Left cardiac atrium (tissue), 4 donors: ENCODE data around the gene GSK3B. TPM values are rescaled to one million over a fixed set of nuclear protein-coding genes. Genes with fewer than 3 reads are reported as not detected.
A peak's percentile ranks its signal among the peaks of the same experiment; 100 is the strongest.

Experiments
- ATAC-seq, 2 donors: fragments of 200-7000 bp; cut with Tn5 transposase; one replicate each; pipeline ENCODE4 v1.9.1; 2020; ENCODE audit warnings: mild to moderate bottlenecking in 2 of 2, moderate library complexity in 2 of 2
- DNase-seq: peaks from one replicate; pipeline ENCODE4 v3.0.0-alpha.2; 2020
- intact Hi-C, 2 donors: fragments of 100-400 bp; cut with DNase I; formaldehyde crosslinking; loops; one replicate each; pipeline versions ENCODE4 v1.14.1 to v1.15.1; 2022 to 2023
- total RNA-seq, 2 donors: library from RNA; stranded (reverse); fragmentation: NEBNext Ultra II Directional; extraction: Animal tissue kit (Norgen Biotek cat#: 25700); gene quantifications; one replicate each; pipeline ENCODE4 v1.2.1, GENCODE V29; 2021
- donor health status: DM: no; HTN: yes; CAD: no.
- donor health status: DM: no; HTN: yes; CAD: no; lungs with severe emphysema.
- donor health status: DM: yes; HTN: yes; CAD: no.
- donor health status: Dilated cardiomyopathy.

GSK3B gene
- total RNA-seq, 2 donors from 2014 or later: 37.0 to 39.1 TPM

DNA sequence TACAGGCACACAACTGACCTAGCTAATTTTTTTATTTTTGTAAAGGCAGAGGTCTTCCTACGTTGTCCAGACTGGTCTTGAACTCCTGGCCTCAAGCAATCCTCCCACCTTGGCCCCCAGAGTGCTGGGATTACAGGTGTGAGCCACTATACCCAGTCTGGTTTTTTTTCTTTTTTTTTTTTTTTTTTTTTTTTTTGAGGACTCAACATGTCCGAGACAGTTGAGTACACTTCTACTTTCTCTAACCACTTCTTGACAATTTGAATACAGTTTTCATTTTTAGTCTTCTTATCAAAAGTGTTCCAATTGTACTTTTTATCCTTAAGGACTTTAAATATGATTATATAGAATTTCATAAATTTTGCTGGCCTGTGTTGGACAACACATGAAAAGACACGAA is 7.4 kb upstream of the GSK3B start:
- intact Hi-C loops: no loop called here
- DNase-seq (no peak), ATAC-seq (no peak)

- intact Hi-C loops: no loop called here
- no peak for DNase-seq
- no peak for ATAC-seq
These were observed 6.5 kb upstream of the GSK3B start for GRCh38 chr3:120100711-120101110.

DNA sequence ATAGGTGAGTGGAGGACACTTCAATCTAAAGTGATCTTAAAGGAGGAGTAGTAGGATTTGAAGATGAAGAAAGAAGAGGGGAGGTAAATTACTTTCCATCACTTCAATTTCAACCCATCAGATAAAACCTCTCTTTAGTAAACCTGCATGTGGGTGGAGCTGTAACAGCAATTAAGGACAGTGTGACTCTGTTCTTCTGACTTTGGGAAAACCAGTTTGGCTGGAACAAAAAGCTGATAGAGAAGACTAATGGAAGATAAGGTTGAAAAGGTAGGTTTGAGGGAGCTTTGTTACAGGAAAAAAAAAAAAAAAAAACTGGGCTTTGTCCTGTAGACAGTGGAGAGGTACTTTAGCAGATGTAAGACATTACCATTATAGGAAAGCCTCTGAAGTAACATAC is 4.5 kb upstream of the GSK3B start:
- no peak for DNase-seq
- ATAC-seq: no peak
- intact Hi-C loops: loop anchor here in 1 of 2 donors (10.0 kb wide), 1 partner anchor 204 kb away; no protein-coding TSS in a partner anchor

GRCh38 chr3:120095979-120096426 is 1.8 kb upstream of the GSK3B start:
- intact Hi-C loops: loop anchor here in 1 of 2 donors (10.0 kb wide), 1 partner anchor 201 kb away; no protein-coding TSS in a partner anchor
- ATAC-seq (no peak), DNase-seq (no peak)

DNA sequence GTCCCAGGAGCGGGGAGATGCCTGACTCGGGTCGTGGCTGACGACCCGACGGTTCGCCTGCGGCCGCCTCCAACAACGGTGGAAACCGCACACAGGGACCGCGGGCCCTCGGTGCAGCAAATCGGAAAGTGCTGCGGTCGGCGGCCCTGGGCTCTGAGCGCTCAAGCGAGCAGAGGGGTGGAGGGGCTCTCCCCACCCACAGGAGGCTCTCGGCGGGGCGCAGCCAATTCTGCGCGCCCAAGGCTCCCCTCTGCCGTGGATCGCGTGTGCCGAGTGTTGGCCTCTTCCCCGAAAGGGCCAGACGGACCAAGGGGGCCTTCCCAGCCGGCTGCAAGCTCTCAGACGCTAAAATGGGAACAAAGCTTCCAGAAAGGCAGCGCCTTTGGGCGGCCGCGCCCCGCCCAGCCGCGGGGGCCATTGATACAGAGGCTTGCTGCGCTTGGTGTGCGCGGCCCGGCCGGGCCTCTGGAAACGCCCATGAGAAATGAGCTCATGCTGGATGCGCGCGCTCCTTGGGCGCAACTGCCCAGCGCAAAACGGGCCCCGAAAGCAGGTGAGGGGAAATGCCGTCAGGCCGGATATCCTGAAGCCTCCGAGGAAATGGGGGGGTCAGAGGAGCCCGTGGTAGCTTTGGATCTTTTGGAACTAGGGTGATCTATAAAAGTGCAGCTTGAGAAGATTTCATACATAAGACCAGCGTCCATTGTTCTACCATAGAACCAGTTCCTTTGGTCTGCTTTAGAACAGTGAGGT is 1.2 kb upstream of the GSK3B start:
- ATAC-seq (peak; percentile 63 to 77), DNase-seq (peak; percentile 93)
- intact Hi-C loops: loop anchor here in 1 of 2 donors (10.0 kb wide), 1 partner anchor 201 kb away; no protein-coding TSS in a partner anchor

DNA sequence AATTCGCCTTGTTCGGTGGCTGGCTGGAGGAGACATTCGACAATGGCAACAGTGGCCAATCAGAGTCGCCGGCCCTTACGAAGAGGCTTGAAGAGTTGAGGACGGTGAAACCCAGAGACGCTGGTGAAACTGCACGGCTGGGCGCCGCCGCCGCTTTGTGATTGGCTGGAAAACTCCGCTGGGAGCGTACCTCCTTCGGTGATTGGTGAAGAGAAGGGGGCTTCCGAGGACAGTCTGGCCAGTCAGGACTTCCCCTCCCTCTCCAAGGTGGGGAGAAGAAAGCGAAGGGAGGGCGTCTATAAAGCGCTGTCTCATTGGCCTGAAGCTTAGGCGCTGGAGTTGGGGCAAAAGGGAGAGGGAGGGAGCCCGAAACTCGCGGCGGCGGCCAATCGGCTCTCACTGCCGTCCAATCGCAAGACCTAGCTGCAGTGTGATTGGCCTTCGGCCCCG is 554 bp upstream of the GSK3B start:
- ATAC-seq: peak; percentile 88 to 92
- DNase-seq: peak; percentile 97
- intact Hi-C loops: loop anchor here (5.0 to 10.0 kb wide), 2 partner anchors 200 to 202 kb away; no protein-coding TSS in a partner anchor

GRCh38 chr3:120093119-120093910 is 932 bp downstream of the GSK3B start:
- no peak for DNase-seq
- no peak for ATAC-seq
- intact Hi-C loops: loop anchor here (5.0 to 10.0 kb wide), 2 partner anchors 199 to 201 kb away; no protein-coding TSS in a partner anchor

DNA sequence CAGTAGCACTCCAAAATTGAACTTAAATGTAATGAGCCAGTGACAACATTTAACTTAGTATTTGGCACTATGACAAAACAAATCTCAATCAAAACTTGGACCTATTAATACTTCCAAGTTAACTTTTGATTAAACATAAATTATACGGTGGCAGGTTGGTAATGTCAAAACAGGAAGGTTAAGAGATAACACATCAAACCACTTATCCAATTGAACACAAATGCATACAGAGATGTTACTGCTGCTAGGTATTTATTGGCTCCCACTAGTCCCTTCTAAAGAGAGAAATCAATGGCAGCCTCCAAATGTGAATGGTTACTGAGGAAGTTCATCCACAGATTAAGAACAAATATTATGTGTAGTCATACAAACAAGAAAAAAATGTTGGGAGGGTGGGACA is 1.8 kb downstream of the GSK3B start:
- ATAC-seq: no peak
- intact Hi-C loops: loop anchor here (5.0 to 10.0 kb wide), 2 partner anchors 198 to 200 kb away; no protein-coding TSS in a partner anchor
- no peak for DNase-seq

DNA sequence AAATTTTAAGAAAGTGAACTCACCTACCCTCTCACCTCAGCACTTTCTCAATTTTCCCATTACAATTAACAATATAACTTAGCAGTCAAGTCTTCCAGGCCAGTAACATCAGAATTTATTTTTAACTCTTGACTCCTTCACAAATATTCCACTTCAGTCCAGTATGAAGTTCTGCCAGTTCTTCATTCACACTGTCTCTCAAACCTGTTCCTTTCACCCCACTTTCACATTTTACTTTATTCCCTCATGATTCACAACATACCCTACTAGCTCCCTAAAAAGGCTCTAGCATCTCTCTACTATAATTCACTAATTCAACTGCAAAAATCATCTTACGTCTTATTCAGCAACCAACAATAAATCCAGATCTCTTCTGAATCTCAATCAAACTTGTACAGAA is 3.8 kb downstream of the GSK3B start:
- no peak for DNase-seq
- intact Hi-C loops: loop anchor here (5.0 to 10.0 kb wide), 2 partner anchors 196 to 198 kb away; no protein-coding TSS in a partner anchor
- ATAC-seq: no peak

- intact Hi-C loops: no loop called here
- ATAC-seq: no peak
- no peak for DNase-seq
These were observed 5.2 kb downstream of the GSK3B start for GRCh38 chr3:120089089-120089488.

DNA sequence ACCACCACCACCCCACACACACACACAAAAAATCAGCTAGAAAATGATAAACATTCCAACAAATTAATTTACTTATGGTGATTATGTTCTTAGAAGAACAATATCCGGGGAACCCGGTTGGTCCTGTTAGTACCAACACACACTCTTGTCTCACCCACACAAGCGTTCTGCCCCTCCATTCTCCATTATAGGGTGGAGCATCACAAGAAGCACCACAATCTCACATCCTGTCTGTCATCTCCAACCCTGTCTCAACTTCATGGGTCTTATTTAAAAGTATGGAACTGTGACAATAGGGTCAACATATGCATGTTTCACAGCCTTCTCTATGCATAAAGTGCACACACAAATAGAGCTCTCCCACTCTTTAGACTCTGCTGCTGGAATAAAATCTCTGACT is 5.6 kb downstream of the GSK3B start:
- intact Hi-C loops: no loop called here
- no peak for ATAC-seq
- DNase-seq: no peak

DNA sequence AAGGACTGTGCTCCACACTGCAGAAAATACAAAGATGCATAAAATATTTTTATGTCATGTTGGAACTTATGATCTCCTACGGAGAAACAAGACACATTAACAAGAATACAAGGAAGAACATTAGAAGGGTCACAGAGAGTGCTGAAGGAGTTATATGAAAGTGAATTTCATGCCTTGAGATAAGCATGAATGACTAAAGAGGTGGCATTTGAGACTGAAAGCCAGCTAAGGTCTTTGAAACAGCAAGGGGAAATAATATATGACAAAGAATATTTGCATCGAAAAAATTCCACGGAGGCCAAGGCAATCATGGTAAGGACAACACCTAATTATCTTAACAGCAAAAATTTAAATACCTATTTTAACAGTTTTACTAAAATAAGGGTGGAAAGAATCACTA is 12.5 kb downstream of the GSK3B start:
- intact Hi-C loops: no loop called here
- no peak for ATAC-seq

GRCh38 chr3:120080836-120081235 is 13.4 kb downstream of the GSK3B start:
- intact Hi-C loops: no loop called here
- no peak for ATAC-seq
- DNase-seq: no peak

More for the DNA sequence above, 12.5 kb downstream of the GSK3B start:
- no peak for DNase-seq

GRCh38 chr3:120077731-120078130 is 16.5 kb downstream of the GSK3B start:
- no peak for DNase-seq
- no peak for ATAC-seq
- intact Hi-C loops: no loop called here

- DNase-seq: no peak
- intact Hi-C loops: no loop called here
- no peak for ATAC-seq
These were observed 21.3 kb downstream of the GSK3B start for GRCh38 chr3:120072867-120073525.

GRCh38 chr3:120071259-120071658 is 23.0 kb downstream of the GSK3B start:
- DNase-seq (no peak), ATAC-seq (no peak)
- intact Hi-C loops: no loop called here

- ATAC-seq: no peak
- intact Hi-C loops: no loop called here
- no peak for DNase-seq
These were observed 23.8 kb downstream of the GSK3B start for GRCh38 chr3:120070263-120070981.

- intact Hi-C loops: no loop called here
- ATAC-seq (no peak), DNase-seq (no peak)
These were observed 27.2 kb downstream of the GSK3B start for GRCh38 chr3:120067083-120067482.

- intact Hi-C loops: no loop called here
- DNase-seq: no peak
- no peak for ATAC-seq
These were observed 27.6 kb downstream of the GSK3B start for GRCh38 chr3:120066634-120067033.
